ENCODE measurements around the gene HSD11B1L.
"Not testable (repeated sequence)": the region's sequence is repeated elsewhere in the genome, so short reads cannot be mapped to it uniquely, and the experiment has no call there.

HSD11B1L gene

GRCh38 chr19:5688262-5688881 is 7.5 kb downstream of the HSD11B1L start:
- not testable (repeated sequence) for DNase-seq

GRCh38 chr19:5690125-5690954 is 9.5 kb downstream of the HSD11B1L start, which contains the start of gene RPL36:
Gene RPL36, plus strand, starts transcription at chr19:5690295. Its CDS starts 213 bp downstream, at chr19:5690508.
- DNase-seq = peak; percentile 99

- DNase-seq = peak; percentile 28
Observed at GRCh38 chr19:5690955-5691821, 10.4 kb downstream of the HSD11B1L start.

GRCh38 chr19:5691822-5692722 is 11.2 kb downstream of the HSD11B1L start:
- DNase-seq = no peak

GRCh38 chr19:5692723-5693194 is 11.9 kb downstream of the HSD11B1L start:
- DNase-seq = no peak

- DNase-seq = no peak
Observed at GRCh38 chr19:5693195-5694166, 12.7 kb downstream of the HSD11B1L start.

- DNase-seq = no peak
Observed at GRCh38 chr19:5694167-5694955, 13.5 kb downstream of the HSD11B1L start.

GRCh38 chr19:5694956-5695648 is 14.3 kb downstream of the HSD11B1L start:
- DNase-seq = no peak

- DNase-seq = no peak
Observed at GRCh38 chr19:5695649-5696195, 14.9 kb downstream of the HSD11B1L start.

GRCh38 chr19:5696196-5697021 is 15.6 kb downstream of the HSD11B1L start:
- no peak for DNase-seq

- no peak for DNase-seq
Observed at GRCh38 chr19:5697022-5697889, 16.4 kb downstream of the HSD11B1L start.

GRCh38 chr19:5697890-5698634 is 17.2 kb downstream of the HSD11B1L start:
- no peak for DNase-seq

GRCh38 chr19:5698635-5699422 is 18.0 kb downstream of the HSD11B1L start:
- DNase-seq = no peak

- no peak for DNase-seq
Observed at GRCh38 chr19:5700455-5701092, 19.7 kb downstream of the HSD11B1L start.

GRCh38 chr19:5702053-5702410 is 21.2 kb downstream of the HSD11B1L start:
- not testable (repeated sequence) for DNase-seq
